Stimulated activated CD4-positive, alpha-beta T cell treated with anti-CD3 and anti-CD28 coated beads, TNF-alpha, amount 100 ng/mL, for 1 hour (primary cell): ENCODE data around the gene TBCB.
"Not testable (repeated sequence)": the region's sequence is repeated elsewhere in the genome, so short reads cannot be mapped to it uniquely, and the experiment has no call there.

ENCODE experiments used
- DNase-seq, 3 donors: peaks; one replicate each; pipeline ENCODE4 v3.0.0-alpha.2; 2020; ENCODE audit warnings: low read depth in 3 of 3, low spot score in 1 of 3

The TBCB gene, protein sequence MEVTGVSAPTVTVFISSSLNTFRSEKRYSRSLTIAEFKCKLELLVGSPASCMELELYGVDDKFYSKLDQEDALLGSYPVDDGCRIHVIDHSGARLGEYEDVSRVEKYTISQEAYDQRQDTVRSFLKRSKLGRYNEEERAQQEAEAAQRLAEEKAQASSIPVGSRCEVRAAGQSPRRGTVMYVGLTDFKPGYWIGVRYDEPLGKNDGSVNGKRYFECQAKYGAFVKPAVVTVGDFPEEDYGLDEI

DNA sequence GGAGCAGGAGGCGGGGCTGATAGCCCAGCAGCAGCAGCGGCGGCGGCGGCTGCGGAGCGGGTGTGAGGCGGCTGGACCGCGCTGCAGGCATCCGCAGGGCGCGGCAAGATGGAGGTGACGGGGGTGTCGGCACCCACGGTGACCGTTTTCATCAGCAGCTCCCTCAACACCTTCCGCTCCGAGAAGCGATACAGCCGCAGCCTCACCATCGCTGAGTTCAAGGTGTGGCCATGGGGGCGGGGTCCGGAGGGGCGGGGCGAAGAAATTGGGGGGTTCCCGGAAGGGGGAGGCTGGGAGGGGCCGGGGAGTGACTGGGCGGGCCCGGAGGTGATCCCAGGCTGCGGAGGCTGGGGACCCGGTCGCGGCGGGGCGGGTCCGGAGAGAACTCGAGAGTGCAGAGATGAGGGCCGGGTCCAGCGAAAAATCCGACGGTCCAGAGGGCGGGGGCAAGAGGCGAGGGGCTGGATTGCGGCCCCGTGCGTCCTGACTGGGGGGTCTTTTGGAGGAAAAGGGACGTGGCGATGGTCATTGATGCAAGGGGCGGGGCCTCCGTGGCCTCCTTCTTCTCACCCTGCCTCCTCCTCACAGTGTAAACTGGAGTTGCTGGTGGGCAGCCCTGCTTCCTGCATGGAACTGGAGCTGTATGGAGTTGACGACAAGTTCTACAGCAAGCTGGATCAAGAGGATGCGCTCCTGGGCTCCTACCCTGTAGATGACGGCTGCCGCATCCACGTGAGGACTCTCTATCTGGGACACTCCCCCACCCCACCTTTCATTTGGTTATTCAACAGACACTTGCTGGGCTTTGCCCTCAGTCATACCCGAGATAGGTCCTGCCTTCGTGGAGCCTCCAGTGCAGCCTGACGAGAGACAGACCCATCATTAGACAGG, at the start of gene TBCB:
Gene TBCB (plus strand): TSS at position 16 of the 891 bp plus-strand sequence. CDS start 93 bp downstream, at position 109.
- DNase-seq = peak; percentile 79 to 92 (median 81)

DNA sequence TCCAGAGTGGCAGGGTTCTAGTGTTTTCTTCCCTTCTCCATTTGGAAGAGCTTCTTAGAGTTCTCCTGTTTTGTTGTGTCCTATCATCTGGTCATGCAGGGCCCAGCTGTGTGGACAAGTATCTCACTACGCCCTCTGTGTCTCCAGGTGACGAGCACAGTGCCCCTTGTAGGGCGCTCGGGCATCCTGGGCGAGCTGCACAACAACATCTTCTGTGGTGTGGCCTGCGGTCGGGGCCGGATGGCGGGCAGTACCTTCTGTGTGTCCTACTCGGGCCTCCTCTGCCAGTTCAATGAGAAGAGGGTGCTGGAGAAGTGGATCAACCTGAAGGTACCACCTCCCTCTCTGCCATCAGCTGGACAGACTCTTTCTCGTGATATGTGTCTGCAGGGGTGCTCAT, 47.6 kb upstream of the TBCB start:
- DNase-seq = no peak

DNA sequence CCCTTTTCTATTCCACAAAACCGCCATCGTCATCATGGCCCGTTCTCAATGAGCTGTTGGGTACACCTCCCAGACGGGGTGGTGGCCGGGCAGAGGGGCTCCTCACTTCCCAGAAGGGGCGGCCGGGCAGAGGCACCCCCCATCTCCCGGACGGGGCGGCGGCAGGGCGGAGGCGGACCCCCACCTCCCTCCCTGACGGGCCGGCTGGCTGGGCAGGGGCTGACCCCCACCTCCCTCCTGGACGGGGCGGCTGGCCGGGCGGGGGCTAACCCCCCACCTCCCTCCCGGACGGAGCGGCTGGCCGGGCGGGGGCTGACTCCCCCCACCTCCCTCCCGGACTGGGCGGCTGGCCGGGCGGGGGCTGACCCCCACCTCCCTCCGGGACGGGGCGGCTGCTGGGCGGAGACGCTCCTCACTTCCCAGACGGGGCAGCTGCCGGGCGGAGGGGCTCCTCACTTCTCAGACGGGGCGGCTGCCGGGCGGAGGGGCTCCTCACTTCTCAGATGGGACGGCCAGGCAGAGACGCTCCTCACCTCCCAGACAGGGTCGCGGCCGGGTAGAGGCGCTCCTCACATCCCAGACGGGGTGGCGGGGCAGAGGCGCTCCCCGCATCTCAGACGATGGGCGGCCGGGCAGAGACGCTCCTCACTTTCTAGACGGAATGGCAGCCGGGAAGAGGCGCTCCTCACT, 46.3 kb upstream of the TBCB start:
- not testable (repeated sequence) for DNase-seq

DNA sequence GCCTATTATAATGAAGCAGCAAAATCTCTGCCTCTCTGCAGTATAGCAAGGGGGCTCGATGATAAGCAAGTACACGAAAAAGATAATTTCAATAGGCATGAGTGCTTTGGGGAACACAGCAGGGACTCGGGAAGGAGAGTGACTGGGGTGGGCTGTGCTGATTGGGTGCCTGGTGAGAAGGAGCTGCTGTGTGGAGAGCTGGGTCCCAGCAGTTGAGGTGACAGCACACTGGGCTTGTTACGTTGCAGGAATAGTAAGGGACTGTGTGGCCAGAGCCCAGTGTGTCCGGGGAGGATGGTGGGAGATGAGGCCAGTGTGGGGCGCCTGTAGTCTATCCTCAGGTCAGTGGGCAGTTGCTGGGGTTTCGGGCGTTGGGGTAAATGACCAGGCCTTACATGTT, 43.2 kb upstream of the TBCB start:
- DNase-seq = no peak

DNA sequence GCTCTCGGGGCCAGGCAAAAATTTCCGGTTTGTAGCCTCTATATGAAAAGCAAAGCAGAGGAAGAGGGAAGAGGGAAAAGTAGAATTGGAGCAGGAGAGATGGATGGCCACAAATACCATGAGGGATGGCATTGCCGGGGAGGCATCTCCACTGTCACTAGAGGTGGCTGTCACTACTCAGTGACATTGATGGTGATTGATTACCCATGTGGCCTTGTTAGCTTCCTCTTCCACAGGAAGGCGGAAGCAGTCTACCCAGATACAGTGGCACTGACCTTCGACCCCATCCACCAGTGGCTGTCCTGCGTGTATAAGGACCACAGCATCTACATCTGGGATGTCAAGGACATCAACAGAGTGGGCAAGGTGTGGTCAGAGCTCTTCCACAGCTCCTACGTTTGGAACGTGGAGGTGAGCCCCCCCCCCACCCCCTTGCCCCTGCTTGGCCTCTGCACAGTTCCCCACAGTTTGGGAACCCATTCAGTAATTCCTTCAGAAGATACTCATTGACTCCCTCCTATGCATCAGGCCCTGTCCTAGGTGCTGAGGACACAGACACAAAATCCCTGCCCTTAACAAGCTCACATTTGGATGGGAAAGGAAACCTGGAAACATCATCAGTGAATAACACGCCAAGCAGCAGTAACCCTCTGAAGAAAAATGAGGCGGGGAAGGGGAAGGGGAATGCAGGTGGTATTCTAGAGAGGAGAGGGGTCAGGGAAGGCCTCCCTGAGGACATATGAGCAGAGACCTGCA, 42.0 kb upstream of the TBCB start:
- DNase-seq = no peak

DNA sequence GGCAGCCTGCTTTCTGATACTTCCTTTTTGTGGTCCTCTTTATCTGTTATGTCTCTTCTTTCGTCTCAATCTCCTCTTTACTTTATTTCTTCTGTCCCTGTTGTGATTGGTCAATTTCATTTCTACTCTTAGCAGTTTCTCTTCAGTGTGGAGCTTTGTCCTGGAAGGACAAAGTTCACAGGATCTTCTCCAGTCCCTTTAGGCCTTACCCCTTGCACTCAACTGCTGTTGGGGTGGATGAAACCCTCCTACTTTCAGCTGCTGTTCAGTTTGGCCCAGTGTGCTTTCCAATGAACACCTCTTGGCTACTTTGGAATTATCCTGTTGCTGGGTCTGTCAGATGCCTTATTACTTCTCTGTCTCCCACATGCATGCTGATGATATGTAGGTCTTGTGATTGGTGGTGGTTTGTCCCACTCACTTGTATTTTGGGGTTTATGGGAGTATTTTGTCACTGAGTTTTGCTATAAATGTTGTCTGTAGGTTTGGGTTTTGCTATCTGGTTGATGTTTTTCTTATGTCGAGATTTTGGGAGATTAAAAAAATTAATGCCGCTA, 35.8 kb upstream of the TBCB start:
- DNase-seq = no peak

DNA sequence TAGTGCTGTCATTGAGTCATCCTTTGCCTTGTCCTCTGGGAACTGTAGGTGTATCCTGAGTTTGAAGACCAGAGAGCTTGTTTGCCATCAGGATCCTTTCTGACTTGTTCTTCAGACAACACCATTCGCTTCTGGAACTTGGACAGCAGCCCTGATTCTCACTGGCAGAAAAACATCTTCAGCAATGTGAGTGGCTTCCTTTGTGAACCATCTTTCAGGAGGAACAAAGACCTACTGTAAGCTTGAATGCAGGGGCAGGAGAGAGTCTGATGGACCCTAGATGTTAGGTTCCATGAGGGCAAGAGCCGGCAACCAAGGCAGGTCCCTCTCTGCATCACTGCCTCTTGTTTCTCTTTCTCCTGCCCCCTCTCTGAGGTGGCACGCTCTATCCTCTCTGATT, 33.9 kb upstream of the TBCB start:
- DNase-seq = no peak

DNA sequence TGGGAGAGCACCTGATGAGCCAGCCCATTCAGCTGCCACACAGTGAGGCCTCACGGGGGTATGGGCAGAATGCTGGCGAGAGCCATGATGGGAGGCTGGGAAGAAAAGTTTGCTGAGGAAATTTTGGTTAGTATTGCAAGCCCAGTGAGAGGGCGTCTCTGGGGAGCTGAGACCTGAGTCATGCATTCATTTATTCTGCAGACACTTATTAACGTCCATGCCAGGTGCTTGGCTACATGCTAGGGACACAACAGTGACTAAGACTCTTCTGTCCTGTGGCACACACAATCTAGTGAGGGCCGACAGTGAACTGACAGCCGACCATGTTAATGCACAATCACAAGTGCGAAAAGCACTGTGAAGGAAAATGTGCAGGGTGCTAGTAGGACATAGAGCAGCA, 33.4 kb upstream of the TBCB start:
- DNase-seq = no peak

DNA sequence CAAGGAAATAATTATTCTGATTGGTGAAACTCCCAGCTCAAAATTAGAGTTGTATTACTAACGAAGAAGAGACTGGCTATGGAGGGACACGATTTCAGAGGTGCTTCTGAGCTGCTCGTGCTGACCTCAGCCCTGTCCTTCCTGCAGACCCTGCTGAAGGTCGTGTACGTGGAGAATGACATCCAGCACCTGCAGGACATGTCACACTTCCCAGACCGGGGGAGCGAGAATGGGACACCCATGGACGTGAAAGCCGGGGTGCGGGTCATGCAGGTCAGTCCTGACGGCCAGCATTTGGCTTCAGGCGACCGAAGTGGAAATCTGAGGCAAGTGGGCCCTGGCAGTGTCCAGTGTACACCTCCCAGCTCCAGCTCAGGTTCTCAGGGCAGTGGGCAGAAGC, 32.4 kb upstream of the TBCB start:
- DNase-seq = no peak

DNA sequence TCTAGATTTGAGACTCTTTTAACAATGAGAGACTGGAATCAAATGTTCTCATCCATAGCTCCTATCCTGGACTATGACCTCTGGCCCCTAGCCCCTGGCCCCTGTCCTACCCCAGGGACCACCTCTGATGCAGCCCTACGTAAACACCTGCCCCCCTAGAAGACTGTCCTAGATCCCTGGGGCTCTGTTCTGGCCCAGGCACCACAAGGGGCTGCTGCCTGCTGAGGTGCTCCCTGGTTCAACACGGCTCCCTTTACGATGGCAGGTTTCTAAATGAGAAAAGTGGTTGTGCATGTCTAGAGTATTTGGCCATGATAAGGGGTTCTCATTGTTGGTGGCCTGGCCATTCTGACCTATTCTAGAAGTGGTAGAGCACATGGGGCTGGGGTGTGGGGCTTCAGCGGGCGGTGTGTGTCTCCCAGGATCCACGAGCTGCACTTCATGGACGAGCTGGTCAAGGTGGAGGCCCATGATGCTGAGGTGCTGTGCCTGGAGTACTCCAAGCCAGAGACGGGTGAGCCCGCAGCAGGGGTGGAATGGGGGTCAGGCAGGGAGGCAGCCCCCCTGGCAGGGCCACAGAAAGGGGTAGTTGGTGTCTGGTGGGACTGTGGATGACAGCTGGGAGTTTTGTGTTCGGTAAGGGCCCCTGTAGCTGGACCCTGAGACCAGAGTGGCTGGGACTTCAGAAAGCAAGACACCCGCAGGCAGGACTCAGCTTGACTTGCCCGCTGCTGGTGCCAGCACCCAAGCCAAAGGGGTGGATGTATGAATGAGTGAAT, 30.8 kb upstream of the TBCB start:
- no peak for DNase-seq

DNA sequence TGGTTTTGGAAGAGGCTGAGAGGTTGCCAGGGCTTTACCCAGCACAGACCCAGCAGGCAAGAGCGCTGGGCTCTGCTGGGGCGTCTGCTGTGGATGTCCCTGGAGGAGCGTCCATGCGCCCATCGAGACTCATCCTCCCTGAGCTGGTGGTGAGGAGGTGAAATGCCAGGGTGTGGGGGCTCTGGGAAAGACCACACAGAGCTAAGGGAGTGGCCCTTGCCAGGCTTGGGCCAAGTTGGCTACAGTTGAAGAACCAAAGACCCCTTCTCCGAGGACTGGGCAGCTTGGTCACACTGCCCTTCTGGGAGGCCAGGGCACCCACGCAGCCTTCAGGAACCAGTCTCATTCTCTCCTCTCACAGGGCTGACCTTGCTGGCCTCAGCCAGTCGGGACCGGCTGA, 28.9 kb upstream of the TBCB start:
- DNase-seq = no peak

DNA sequence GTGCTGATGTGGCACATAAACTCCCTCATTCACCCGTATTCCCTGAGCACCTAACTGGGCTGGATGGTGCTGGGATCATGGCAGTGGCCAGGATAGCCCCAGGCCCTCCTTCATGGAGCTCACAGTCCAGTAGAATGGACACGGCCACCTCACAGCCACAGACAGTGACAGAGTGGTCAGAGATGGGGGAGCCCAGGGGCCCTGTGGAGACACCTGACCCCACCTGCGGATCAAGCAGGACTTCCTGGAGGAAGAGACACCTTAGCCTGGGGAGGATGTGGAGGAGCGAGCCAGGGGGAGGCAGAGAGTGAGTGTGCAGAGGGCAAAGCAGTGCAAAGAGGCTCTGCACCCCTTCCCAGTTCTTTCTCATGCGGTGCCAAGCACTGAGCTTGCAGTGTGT, 25.4 kb upstream of the TBCB start:
- no peak for DNase-seq

DNA sequence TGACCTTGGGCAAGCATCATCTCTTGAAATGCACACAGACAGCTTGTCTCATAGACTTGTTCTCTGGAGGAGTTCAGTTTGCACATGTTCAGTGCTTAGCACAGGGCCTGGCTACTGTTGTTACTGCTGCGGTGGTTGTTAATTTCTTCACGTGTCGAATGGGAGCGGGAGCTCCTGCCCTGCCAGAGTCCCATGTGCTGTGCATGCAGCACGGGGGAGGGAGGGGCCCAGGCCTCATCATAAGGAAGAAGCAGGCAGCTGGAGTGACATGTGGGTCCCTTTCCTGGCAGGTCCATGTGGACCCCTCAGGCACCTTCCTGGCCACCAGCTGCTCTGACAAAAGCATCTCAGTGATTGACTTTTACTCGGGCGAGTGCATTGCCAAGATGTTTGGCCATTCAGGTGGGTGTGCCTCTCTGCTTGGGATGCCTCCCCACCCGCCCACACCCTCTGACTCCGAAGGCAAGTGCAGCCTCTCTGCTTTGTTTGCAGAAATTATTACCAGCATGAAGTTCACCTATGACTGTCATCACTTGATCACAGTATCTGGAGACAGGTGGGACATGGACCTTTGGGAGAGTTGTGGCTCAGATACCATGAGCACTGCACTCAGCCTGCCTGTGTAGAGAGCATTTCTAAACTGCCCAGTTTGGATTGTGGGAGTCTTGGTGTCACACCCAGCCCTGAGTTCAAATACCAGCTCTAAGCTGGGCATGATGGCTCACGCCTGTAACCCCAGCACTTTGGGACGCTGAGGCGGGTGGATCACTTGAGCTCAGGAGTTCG, 24.2 kb upstream of the TBCB start:
- DNase-seq = no peak

DNA sequence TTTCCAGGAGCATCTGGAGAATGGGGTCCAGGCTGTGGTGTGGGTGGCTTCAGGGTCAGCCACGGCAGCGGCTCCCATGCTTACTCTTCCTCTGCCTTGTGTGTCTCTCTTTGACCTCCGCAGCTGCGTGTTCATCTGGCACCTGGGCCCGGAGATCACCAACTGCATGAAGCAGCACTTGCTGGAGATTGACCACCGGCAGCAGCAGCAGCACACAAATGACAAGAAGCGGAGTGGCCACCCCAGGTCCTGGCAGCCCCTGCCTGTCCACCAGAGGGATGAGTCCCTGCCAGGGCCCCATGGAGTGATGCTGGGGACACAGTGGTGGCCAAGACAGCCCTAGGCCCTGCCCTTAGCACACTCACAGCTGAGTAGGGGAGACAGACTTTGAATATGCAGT, 22.7 kb upstream of the TBCB start:
- DNase-seq = no peak

DNA sequence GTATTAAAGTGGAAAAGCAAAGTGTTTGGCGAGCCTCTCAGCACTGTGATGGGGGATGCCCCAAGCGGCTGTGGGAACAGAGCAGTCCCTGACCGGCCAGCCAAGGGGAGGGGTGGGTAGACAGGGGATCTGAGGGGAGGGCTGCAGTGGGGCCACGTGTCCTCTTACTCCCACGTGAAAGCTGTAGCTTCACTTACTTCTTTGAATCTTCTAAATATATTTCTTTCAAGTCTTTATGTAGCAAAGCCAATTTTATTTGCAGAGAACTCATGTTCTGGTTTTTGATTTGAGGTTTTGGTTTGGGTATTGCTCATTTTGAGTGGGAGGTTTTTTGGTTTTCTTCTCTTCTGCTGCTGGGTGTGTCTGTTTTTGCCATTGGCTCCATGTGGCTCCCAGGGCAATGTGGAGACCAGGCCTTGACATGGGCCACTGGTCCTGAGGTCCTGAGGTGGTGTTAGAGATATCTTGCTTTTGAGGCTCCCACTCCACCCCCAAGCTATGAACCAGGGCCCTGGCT, 22.1 kb upstream of the TBCB start:
- no peak for DNase-seq

DNA sequence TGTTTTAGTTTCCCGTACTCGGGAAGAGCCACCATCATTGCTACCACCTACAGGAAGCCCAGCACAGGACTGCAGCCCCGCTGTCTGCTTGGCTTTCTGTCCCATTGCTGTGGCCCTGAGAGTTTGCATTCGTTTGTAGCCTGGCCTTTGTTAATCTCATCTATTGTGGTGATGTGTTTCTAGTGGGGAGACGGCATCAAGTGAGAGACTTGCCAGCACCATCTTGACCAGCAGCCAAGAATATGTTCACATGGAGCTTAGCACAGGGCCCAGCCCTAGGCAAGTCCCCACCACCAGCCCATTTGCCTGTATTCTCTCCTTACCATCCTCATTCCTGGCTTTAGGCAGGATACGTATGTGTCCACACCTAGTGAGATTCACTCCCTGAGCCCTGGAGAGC, 21.6 kb upstream of the TBCB start:
- no peak for DNase-seq

DNA sequence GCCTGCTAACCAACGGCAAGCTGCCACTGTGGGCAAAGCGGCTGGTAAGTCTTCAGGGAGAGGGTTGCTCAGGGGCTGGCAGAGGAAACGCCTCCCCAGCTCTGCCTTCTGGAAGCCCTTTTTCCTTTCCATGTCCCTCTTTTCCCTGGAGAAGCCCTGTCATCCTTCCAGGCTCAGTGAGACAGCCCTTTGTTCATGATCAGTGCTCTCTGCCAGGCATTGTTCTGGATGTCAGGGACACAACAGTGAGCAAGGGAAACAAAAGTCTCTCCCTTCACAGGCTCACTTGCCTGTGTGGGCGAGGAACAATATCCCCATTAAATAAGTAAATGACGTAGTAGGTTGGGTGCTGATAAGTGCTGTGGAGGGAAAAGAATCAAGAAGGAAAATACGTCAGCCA, 18.2 kb upstream of the TBCB start:
- DNase-seq = no peak

DNA sequence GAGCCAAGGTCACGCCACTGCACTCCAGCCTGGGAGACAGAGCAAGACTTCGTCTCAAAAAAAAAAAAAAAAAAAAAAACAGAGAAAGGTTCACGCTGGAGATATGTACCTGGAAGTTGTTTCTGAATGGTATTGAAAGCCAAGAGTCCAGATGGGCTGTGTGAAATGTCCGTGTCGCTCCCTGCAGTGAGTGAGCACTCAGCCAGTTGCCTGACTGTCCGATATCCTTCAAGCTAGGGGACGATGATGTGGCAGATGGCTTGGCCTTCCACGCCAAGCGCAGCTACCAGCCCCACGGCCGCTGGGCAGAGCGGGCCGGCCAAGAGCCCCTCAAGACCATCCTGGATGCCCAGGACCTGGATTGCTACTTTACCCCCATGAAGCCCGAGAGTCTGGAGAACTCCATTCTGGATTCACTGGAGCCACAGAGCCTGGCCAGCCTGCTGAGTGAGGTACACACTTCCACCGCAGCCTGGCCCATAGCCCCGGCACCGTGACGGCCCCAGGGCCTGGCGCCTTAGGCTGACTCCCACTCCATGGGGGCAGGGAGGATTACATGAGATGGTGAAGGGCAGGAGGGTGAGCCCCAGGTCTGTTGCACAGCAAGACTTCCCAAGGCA, 16.0 kb upstream of the TBCB start:
- DNase-seq = no peak

DNA sequence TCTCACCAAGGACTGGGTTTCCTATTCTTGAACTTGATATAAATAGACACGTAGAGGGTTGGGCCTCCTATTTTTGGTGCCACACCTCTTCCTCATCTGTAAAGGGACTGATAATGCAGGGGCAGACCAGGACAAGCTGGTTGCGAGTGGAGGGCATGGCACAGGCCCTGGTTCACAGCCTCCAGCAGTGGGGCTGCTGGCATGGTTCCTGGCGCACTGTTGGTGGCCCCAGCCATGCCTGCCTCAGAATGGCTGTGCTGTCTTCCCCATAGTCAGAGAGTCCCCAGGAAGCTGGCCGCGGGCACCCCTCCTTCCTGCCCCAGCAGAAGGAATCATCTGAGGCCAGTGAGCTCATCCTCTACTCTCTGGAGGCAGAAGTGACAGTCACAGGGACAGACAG, 14.8 kb upstream of the TBCB start:
- no peak for DNase-seq
